Left lobe of liver (tissue), 2 donors: ENCODE data around the gene EGFLAM. TPM values are rescaled to one million over a fixed set of nuclear protein-coding genes. Genes with fewer than 3 reads are reported as not detected.

ENCODE experiments used
- ATAC-seq: fragments of 200-7000 bp; cut with Tn5 transposase; one replicate; pipeline ENCODE4 v1.9.1; 2020; ENCODE audit warnings: mild to moderate bottlenecking, moderate library complexity
- DNase-seq: peaks from one replicate; pipeline ENCODE4 v3.0.0-alpha.2; 2020; ENCODE audit warnings: low spot score
- total RNA-seq: library from RNA; stranded (reverse); gene quantifications from one replicate; pipeline ENCODE4 v1.2.1, GENCODE V29; 2021
- donor health status: DM: no; HTN: no; CAD: no; lungs with moderate emphysema.
- donor health status: DM: no; HTN: yes; CAD: no.

EGFLAM gene
- total RNA-seq, 1 donor from 2014 or later, result 2.0 TPM

DNA sequence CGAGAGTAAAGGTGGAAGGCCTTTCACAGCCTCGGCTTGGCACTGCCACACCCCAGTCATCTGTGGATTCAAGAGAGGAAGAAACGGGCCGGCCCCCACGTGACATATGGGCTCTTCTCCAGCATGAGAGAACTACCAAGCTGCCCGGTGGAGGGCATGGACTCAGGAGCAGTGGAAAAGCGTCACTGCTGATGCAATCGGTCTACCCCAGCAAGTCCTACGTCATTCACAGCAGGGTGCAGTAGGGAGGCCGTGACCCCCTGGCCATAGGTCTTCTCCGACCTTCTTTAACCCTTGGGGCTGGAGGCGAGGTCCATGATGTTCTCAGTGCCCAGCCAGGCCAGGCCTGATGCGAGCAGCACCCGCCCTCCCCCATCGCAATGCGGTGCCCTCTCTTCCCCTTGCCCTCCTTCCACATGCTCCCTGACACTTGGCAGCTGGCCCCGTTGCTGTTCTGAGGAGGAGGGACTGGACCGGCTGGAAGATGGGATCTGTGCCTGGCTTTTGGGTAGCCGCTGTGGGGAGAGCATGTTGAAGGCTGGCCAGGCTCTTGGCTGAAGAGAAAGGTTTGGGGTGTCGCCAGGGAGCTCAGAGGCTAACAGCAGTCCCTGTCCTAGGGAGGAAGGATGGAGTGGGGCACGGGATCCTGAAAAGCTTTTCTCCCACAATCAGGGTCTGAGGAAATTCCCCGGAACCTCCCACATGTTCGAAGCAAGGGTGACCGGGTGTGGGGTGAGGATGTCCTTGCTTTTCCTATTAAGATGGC is 208.2 kb downstream of the EGFLAM start:
- ATAC-seq, result peak; percentile 10
- DNase-seq, result no peak

DNA sequence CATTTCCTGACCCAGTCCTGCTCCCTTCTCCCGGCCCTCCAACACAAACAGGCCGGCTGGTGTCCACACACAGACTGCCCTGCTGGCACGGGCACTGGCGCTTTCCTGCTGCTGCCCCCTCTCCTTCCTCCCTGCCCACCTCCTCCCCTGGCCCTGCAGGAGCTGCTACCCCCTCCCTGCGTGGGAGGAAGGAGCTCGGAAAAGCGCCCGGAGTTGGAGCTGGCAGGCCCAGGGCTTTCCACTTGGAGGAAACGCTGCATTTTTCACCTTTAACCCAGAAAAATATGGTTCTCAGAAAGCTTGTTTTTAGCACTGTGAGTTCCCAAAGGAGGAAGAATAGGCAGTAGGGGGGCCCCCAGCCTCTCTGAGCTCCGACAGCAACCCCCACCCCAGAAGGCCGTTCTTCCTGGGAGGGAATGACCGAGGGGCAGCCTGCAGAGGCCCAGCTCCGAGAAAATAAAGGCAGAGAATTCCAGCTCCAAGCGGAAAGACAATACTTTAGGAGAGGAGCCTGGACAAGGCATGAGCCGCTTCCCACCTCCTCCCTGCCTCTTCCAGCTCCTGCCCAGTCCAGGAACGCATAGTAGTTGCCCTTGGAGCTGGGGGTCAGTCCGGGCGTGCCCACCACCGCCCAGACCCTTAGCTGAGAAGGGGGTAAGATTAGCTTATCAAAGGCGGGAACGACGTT is 209.1 kb downstream of the EGFLAM start:
- DNase-seq (no peak), ATAC-seq (peak; percentile 33)

DNA sequence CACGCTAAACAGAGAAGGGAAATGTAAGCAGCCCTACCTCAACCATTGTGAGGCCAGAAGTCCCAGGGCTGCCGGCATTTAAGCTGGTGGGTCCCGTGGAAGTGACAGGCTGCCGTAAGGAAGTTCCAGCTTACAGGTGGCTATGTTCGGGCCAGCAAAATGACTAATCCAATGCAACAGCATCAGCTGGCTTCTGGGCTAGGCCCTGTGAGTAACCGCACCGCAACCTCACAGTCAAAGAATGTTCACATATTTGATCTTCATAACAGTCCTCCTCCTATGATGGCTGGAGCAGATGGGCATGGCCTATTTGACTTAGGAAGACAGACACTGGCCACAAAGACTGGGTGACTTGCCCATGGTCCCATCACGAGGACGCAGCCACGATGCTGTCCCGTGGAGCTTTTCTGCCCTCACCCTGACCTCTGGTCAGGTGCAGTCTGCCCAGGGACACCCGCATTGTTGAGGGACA is 209.9 kb downstream of the EGFLAM start:
- DNase-seq (no peak), ATAC-seq (no peak)

DNA sequence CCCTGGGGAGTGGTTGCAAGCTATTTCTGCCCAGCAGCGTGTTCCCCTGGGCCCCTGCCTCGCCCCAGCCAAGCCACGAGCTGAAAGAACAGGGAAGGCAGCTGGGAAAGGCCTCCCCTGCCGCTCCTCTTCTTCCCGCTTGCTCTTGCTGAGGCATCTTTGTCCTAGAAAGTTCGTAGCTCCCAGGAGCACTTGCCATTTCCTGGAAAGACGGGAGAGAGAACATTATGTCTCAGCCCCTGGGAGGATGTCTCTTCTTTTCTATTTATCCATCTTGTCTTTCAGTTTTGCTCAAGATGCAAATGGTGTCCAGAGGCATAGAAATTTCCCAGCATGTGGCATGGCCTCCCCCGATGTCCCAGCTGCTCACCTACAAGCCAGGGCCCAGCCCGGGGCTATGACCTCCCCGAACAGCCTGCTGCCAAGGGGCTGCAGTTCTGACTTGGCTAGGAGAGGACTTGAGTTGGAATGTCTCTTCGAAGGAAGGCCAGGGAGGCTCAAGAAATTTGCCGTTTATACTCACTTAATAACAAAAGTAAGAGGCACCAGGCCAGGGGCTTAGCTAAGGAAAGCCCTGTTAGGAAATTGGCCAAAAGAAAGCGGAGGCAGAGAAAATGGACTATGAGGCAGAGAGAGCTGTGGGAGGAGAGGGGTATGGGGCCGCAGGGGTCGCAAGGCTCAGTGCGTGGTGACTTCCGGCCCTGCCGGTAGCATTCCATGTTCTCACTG is 210.8 kb downstream of the EGFLAM start:
- DNase-seq, result no peak
- no peak for ATAC-seq

DNA sequence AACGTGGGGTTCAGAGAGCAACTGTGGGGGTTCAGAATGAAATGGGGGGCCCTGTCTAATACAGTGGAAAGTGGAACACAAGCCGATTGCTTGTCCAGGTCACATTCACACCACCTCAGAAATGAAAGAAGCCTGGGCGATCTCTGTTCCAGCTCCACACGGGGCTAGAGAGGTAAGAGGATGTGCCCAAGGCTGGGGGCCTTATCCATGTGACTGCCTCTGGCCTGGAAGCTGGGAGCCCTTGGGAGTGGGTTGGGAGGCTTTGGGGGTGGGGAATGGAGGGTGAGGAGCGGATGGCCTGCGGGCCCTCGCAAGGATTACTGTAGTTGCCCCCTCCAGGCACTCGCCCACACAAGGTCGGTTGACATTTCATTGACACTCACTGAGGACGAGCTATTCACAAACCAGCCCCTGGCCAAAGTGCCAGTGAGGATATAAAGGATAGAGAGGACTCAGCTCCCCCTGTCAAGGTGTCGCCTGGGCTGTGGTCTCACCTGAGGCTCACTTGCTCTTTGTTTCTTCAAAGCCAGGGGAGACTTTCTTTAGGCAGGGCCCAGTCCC is 211.4 kb downstream of the EGFLAM start:
- no peak for ATAC-seq
- no peak for DNase-seq

DNA sequence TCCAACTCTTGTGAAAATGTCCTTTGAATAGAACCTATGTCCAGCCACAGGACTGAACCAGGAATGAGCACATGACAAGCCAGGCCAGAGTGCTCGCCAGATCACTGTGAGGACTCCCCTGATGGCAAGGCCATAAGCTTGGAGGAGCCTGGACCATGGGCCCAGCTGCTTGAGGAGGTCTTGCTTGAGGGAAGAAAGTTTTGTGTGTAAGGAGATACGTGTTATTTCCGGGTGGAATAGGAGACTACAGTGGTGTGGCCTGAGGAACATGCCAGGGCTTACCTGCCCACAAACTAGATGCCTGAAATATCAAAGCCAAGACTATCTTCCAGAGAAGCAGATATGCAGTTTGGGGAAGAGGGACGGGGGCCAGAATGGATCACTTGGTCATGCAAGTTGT is 213.3 kb downstream of the EGFLAM start:
- no peak for DNase-seq
- no peak for ATAC-seq

DNA sequence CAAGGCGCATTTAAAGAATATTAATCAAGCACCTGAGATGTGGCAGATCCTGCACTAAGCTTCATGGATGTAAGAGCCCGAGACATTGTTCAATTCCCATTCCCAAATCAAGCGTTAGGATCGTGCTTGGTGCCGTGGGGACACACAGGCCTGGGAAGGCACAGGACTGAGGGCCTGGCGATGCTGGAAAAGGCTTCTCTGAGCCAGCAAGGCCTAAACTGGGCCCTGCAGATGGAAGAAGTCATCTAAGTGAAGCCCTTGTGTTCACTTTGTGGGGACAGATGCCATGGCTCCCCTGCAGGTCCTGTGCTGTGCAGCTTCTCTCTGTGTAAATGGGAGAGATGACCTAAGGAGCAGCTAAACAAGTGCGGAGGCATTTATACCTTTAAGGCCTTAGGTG is 214.2 kb downstream of the EGFLAM start:
- ATAC-seq (no peak), DNase-seq (no peak)

DNA sequence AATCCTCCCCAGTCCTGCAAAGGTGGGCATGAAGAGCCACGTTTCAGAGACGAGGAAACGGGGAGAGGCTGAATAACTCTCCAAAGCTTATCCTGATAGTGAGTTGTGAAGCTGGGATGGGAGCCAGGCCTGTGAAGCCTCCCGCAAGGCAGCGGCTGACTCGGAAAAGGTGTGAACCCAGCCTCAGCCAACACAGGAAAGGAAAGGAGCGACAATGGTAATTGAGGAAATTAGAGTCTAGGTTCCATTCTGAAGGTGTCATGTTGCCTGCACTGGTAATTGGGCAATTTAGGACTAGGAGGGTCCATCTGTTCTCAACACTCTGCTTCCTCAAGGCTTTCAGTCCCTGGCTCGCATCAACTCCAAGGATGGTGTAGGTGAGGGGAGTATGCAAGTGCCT is 214.6 kb downstream of the EGFLAM start:
- DNase-seq (no peak), ATAC-seq (no peak)

DNA sequence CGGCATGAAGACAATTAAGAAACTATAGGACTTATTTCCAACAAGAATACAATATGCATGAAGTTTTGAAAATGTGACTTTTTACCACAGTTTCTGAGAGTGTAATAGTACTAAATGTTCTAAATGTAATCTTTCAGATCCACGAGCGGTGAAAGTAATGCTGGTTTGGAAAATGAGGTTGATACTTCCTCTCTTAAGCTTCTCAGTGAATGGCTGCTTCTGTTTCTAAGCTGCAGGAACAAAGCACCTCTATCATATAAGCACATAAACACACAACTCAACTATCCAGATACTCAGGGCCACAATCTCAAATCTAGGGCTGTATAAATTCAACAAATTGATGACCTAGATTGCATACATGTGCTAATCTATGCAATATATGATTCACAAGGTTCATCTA is 219.8 kb downstream of the EGFLAM start:
- no peak for DNase-seq
- ATAC-seq, result no peak

DNA sequence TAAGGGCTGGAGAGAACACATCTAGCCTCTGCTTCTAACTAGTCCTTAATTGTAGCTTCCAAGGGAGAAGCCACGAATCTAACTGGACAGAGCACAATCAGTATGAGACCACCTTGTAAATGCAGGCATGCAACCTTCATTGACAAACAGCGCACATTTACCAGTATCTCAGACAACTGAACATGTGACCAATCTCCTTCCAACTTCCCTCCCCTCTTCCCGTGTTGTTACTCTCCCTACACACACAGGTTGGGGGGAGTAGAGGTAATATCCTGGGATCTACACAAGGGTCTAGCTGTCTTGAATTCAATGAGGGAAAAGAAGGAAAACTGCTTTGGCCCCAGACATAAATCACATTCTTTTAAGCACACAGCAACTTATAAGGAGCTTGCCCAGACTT is 220.5 kb downstream of the EGFLAM start:
- no peak for DNase-seq
- no peak for ATAC-seq

DNA sequence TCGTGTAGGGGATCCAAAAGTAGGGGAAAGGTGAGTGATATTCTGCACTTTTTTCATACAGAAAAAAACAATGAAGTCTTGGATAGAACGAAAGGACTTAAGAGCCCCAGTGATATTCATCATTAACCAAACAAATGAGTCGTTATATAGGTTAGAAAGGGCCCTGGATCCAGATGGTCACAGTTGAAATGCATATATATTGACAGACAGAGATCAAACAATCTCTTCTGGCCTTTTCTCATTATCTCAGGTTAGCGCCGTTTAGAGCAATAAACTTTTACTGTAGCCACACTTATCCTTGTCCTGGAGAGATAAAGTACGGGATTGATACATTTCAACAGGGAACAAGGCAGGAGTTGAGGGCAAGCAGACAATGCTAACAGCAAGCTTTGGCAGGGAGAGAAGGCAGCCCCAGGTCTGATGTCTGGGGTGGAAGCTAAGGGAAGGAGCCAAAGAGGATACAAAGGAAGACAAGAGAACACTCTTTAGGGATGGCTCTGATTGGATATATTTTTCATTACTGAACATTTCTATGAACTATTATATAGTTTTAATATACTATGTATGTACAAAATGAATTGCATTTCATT is 221.1 kb downstream of the EGFLAM start:
- ATAC-seq (no peak), DNase-seq (no peak)

DNA sequence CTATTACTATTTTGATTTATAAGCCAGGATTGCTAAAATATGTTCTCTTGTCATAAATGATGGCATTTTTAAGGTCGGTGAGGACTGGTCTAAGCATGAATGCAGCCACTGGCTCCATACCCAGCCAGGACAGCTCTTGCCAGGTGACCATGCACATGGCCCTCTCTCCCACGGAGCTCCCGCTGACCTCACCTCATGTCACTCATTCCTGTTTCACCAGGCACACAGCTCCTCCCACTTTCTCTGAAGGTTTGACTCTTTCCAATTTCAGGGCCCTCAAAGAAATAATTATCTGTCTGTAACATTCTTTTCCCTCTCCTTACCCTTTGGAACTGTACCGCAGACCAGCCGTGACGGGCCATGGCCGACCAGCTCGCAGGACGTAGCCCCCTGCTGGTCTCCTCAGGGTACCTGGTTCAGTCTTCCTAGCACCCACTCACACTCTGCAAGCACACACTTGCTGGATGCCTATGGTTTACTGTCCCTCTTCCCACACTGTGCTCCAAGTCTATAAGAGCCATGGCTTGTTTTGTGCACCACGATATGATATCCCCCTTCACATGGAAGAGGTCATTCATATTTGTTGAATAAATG is 225.5 kb downstream of the EGFLAM start:
- DNase-seq (no peak), ATAC-seq (no peak)

DNA sequence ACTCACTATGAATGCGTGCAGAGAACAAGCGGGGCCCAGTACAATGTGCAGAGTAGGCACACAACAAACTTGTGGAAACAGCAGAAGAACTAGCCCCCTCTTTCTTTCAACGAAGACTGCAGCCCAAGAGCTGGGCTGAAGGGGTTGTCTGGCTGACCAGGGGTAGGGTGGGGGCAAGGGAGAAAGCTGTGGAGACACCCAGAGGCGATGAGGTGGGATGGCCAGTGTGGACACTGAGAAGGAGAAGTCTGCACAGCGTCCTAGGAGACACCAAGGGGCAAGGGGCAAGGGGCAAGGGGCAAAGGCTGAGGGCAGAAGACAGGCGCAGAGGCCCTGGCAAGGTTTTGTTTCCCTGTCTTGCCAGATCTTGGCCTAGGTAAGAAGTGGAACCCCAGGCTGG is 235.8 kb downstream of the EGFLAM start:
- no peak for DNase-seq
- ATAC-seq, result no peak

DNA sequence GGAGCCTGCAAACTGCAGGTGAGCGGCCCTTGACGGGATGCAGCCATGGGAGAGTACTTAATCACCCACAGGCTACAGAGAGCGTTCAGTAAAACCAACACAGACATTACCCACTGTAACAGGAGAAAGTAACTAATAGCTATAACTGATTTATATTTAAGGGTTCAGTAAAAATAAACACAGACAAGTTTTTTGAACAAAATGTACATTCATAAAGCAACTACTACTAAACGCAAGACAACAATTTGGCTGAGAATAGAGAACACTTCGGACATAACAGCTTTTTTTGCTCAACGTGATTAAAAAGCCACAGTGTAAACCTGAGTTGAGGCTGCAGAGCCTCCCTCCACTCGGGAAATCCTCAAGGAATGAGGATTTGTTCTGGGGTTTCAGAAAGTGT is 236.4 kb downstream of the EGFLAM start:
- DNase-seq, result no peak
- no peak for ATAC-seq

DNA sequence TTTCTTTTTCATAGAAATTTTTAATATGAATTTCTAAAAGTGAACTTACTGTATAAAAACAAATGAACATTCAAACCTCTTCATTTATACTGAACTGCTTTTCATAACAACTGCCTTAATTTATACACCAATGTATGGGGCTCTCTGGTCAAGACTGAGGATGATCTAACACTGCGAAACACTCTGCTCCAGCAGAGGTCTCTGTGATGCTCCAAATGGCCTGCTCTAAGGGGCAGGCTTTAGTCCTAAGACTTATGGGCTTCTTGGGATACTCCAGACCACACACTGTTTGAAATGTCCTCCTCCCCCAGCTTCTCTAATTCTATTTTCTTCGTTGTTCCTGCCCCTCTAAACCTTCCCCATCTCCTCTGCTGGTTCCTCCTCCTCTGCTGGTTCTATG is 239.6 kb downstream of the EGFLAM start:
- ATAC-seq (no peak), DNase-seq (no peak)

DNA sequence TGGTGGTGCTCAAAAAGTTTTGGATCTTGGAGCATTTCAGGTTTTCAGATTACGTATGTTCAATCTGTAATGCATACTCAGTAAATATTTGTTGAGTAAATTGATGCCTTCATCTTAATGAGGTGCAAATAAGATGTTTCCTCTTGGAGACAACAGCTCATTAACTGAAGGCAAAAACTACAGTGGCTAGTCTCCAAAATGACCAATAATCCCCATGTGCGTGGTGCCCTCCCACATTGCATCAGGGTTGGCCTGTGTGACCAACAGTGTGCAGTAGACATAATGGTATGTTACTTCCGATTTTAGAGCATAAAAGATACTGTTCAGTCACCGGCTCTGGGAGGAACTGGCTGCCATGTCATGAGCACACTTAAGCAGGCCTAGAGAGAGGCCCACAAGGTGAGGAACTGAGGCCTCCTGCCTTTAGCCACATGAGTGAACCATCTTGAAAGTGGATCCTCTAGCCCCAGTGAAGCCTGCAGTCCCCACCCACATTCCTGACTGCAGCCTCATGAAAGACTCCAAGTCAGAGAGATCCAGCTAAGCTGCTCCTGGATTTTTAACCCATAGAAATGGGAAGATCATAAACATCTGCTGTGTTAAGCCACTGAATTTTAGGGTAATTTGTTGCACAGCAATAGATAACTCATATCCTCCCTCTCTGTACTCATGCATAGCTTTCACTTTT is 242.4 kb downstream of the EGFLAM start:
- no peak for DNase-seq
- no peak for ATAC-seq

DNA sequence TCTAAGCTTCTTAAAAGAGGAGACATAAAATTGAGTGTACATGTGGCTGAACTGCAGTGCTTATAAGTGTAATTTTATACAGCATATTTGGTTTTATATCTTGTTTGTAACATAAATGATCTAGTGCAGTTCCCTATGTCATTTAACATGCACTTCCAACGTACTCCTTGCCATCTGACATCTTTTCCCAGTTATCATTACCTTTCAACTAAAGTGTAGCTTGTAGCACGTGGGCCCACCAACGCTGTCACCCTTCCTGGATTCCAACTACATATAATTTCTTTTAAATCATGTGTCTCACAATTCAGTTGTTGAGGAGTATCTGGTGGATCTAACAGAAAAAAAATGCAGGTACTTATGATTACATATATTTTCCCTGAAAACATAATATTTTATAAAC is 247.9 kb downstream of the EGFLAM start:
- ATAC-seq (no peak), DNase-seq (no peak)

DNA sequence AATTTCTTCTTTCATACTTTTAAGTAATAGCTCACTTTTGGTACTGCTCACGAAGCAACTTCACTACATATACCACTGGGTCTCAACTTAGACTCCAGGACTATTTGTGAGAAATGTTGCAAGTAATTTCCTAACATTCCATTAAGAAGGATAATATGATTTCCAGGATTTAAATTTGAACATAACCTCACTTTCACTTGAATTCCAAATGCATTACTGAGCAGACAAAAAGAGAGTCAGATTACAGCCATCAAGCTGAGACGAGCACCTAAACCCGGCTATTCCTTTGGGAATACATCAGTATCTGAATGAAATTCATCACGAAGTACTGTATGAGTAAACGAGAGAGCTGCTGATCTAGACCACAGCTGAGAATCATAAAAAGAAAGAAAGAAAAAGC is 250.8 kb downstream of the EGFLAM start:
- ATAC-seq (no peak), DNase-seq (no peak)
